Measurements from ENCODE around the gene NR6A1. TPM values are rescaled to one million over a fixed set of nuclear protein-coding genes. Genes with fewer than 3 reads are reported as not detected.
A peak's percentile ranks its signal among the peaks of the same experiment; 100 is the strongest.

The NR6A1 gene
- total and polyA plus RNA-seq, 2 of the 8 experiments (the other 6 are each of a cell fraction or from before 2014, with no cell fraction given), result 93.2 to 237 TPM

GRCh38 chr9:124659099-124659659, 111.9 kb downstream of the NR6A1 start:
- Histone ChIP-seq H2AK5ac (ENCODE audit: low read depth, low read length) (no peak overlapping the region), H2BK15ac (ENCODE audit: low read length) (no peak overlapping the region), H3K27me3 (replicated peaks in 1 of 4; ENCODE audit: control insufficient read depth in 3 of 4, extremely low read depth in 1 of 4, insufficient read depth in 3 of 4, low read length in 3 of 4) (no peaks in the 10 kb centered on the region), H3K23ac (ENCODE audit: insufficient read length) (no peak overlapping the region), H3K4me2 (ENCODE audit: insufficient read depth in 1 of 2, low read depth in 2 of 2, low read length in 2 of 2) (peak overlapping the region; percentile 65 to 66), H3K56ac (replicated peaks; ENCODE audit: insufficient read length, low read depth, low read length) (peak overlapping the region; percentile 10), H3K18ac (ENCODE audit: extremely low read depth, low read length) (0 out of 2 replicates have a peak overlapping the region, but pooled peaks have one; percentile 4), H2AFZ (ENCODE audit: low read length) (no peak overlapping the region), H3K9me3 (ENCODE audit: insufficient read depth in 2 of 2, low read depth in 1 of 2, low read length in 1 of 2) (no peaks in the 10 kb centered on the region), H4K20me1 (replicated peaks in 1 of 2; ENCODE audit: control insufficient read depth in 1 of 2, insufficient read depth in 2 of 2, low read length in 2 of 2) (no peaks in the 10 kb centered on the region), H3K79me2 (ENCODE audit: control insufficient read depth in 1 of 2, insufficient read depth in 2 of 2, low read length in 2 of 2) (peaks cover 0 to 85% of the 10 kb centered on the region in 2 experiments; a peak in 2 of 4 replicates), H4K8ac (ENCODE audit: extremely low read depth, insufficient read depth, low read length) (peak overlapping the region; percentile 88; the same call in 1 of the 2 replicates), H2BK20ac (ENCODE audit: low read length) (no peak overlapping the region), H3K4ac (replicated peaks; ENCODE audit: insufficient read length, low read depth, low read length) (no peak overlapping the region), H3K79me1 (ENCODE audit: low read depth, low read length) (peaks cover 2% of the 10 kb centered on the region; the same call in 1 of the 2 replicates), H3K27ac (ENCODE audit: low read depth, low read length) (peak overlapping the region; percentile 77; the same call in 1 of the 2 replicates), H3K4me1 (replicated peaks in 1 of 4; ENCODE audit: control insufficient read depth in 3 of 4, insufficient read depth in 4 of 4, low read length in 3 of 4) (peaks cover 0 to 11% (median 7%) of the 10 kb centered on the region in 4 experiments; a peak in 4 of 7 replicates), H2BK5ac (ENCODE audit: low read depth, low read length) (no peak overlapping the region; the same call in 1 of the 2 replicates), H2BK12ac (ENCODE audit: low read depth, low read length) (peak overlapping the region; percentile 62; the same call in 1 of the 2 replicates), H3K4me3 (ENCODE audit: extremely low read depth in 1 of 4, insufficient read depth in 2 of 4, low read depth in 3 of 4, low read length in 4 of 4) (peak overlapping the region; percentile 43 to 53 (median 46); a peak in 6 of 8 replicates), H3K9ac (replicated peaks in 1 of 4; ENCODE audit: extremely low read depth in 1 of 4, low read depth in 3 of 4, low read length in 3 of 4) (peak overlapping the region in 3 of 4 experiments; percentile 44 to 78 (median 46); a peak in 6 of 7 replicates), H2BK120ac (replicated peaks; ENCODE audit: low read depth, low read length) (no peak overlapping the region), H3K36me3 (ENCODE audit: control insufficient read depth in 2 of 4, insufficient read depth in 4 of 4, low read length in 3 of 4) (no peaks in the 10 kb centered on the region), H4K5ac (ENCODE audit: insufficient read length, low read depth, low read length) (no peak overlapping the region), H3K23me2 (ENCODE audit: low read depth, low read length) (no peaks in the 10 kb centered on the region; the same call in 1 of the 2 replicates), H3K14ac (ENCODE audit: insufficient read length) (no peak overlapping the region), H4K91ac (replicated peaks; ENCODE audit: insufficient read length, low read length) (no peak overlapping the region)
- TF ChIP-seq POLR2AphosphoS5 (IDR thresholded peaks at IDR 0.05; ENCODE audit: low read depth, low read length) (0 out of 2 replicates have a peak, but pooled peaks have one; percentile 9), CTCF (IDR thresholded peaks at IDR 0.05; ENCODE audit: control extremely low read depth in 1 of 3, insufficient read depth in 1 of 3, low read depth in 1 of 3, low read length in 3 of 3) (no peak), TEAD4 (IDR thresholded peaks at IDR 0.05; ENCODE audit: low read depth, low read length) (0 out of 2 replicates have a peak, but pooled peaks have one; percentile 9), GABPA (IDR thresholded peaks at IDR 0.05; ENCODE audit: borderline replicate concordance, insufficient read depth, low read length) (no peak), YY1 (IDR thresholded peaks at IDR 0.05; ENCODE audit: low read depth, low read length) (peak; percentile 74; the same call in 1 of the 2 replicates), POLR2A (IDR thresholded peaks at IDR 0.05; ENCODE audit: control extremely low read depth in 1 of 2, low read depth in 2 of 2, low read length in 2 of 2) (peak in 1 of 2 experiments; percentile 28; a peak in 1 of 3 replicates), CEBPB (IDR thresholded peaks at IDR 0.05; ENCODE audit: low read depth, low read length) (peak; percentile 49; the same call in 1 of the 2 replicates)
- WGBS, 2 experiments (ENCODE audit: extremely low coverage in 1 of 2, insufficient coverage in 1 of 2, insufficient read length in 1 of 2, insufficient replicate concordance in 2 of 2, low coverage in 1 of 2, low lambda C conversion rate in 2 of 2, missing lambda C conversion rate in 1 of 2), result 31% methylated on average over 14 of the region's 15 CpGs; no CpG with 5 or more reads in 1 of the 2 experiments
- ChIA-PET POLR2A (ENCODE audit: partially characterized antibody) (interaction anchor here (1.2 to 1.7 kb wide), 5 partner anchors 18 to 203 kb away, joined by 3 to 5 read pairs (median 3); partner anchors contain the start of genes ARPC5L and RPL35), CTCF (ENCODE audit: partially characterized antibody) (interaction anchor here (0.6 to 2.1 kb wide), 7 partner anchors 18 to 123 kb away, joined by 3 to 6 read pairs (median 3); no protein-coding TSS in a partner anchor)
- no peak for FAIRE-seq
- peak in 1 of 2 experiments; percentile 33 for DNase-seq (ENCODE audit: low read depth in 1 of 2, low spot score in 2 of 2)

Data from H1 (cell line).